Natural killer cell (primary cell): Measurements from ENCODE around the gene GOT1. TPM values are rescaled to one million over a fixed set of nuclear protein-coding genes. Genes with fewer than 3 reads are reported as not detected.

Experiments used
- ATAC-seq, 3 donors: fragments of 150-1000 bp in 2 of 3; fragments of 200-7000 bp in 1 of 3; cut with Tn5 transposase; 1 replicate in 1 of 3; 2 replicates in 2 of 3; pipeline ENCODE4 v1.10.0; 2021; ENCODE audit warnings: mild to moderate bottlenecking in 2 of 3, moderate library complexity in 2 of 3
- DNase-seq, 2 donors: peaks; one replicate each; pipeline versions ENCODE4 v3.0.0 to v3.0.0-alpha.2; 2013 to 2021; ENCODE audit warnings: mixed read lengths in 1 of 2
- H3K27ac ChIP-seq: one replicate; pipeline ENCODE4 v1.5.1; 2013; ENCODE audit warnings: mild to moderate bottlenecking, low read length
- H3K27me3 ChIP-seq: one replicate; pipeline ENCODE4 v1.6.1; 2013; ENCODE audit warnings: low read length; ENCODE audit not compliant: control insufficient read depth, insufficient read depth
- H3K36me3 ChIP-seq: one replicate; pipeline ENCODE4 v1.6.1; 2013; ENCODE audit warnings: low read length; ENCODE audit not compliant: control insufficient read depth, insufficient read depth
- H3K4me1 ChIP-seq: one replicate; pipeline ENCODE4 v1.6.1; 2013; ENCODE audit warnings: low read length; ENCODE audit not compliant: control insufficient read depth, insufficient read depth
- H3K4me3 ChIP-seq: one replicate; pipeline ENCODE4 v1.5.1; 2013; ENCODE audit warnings: low read length
- H3K9me3 ChIP-seq: one replicate; pipeline ENCODE4 v1.6.1; 2013; ENCODE audit warnings: low read length; ENCODE audit not compliant: control insufficient read depth, insufficient read depth
- H3K27ac Mint-ChIP-seq, 2 donors: one replicate each; pipeline ENCODE4 v1.8.0; 2022; ENCODE audit warnings: mild to moderate bottlenecking in 2 of 2, mixed read lengths in 2 of 2, moderate library complexity in 1 of 2
- H3K27me3 Mint-ChIP-seq, 2 donors: one replicate each; pipeline ENCODE4 v1.8.0; 2022; ENCODE audit warnings: low read depth in 2 of 2, mixed read lengths in 2 of 2
- H3K36me3 Mint-ChIP-seq: one replicate; pipeline ENCODE4 v1.8.0; 2022; ENCODE audit warnings: mixed read lengths
- H3K4me1 Mint-ChIP-seq, 2 donors: one replicate each; pipeline ENCODE4 v1.8.0; 2022; ENCODE audit warnings: mixed read lengths in 2 of 2
- H3K4me3 Mint-ChIP-seq: one replicate; pipeline ENCODE4 v1.8.0; 2022; ENCODE audit warnings: mild to moderate bottlenecking, moderate library complexity, mixed read lengths
- H3K9me3 Mint-ChIP-seq, 2 donors: one replicate each; pipeline ENCODE4 v1.8.0; 2022; ENCODE audit warnings: mixed read lengths in 2 of 2
- CTCF ChIP-seq: fragments of 200-600 bp; IDR thresholded peaks from one replicate; pipeline ENCODE4 v1.8.0; 2022; ENCODE audit warnings: antibody characterized with exemption
- WGBS: methylation state at CpG from one replicate; pipeline ENCODE4 v1.1.7; 2013; ENCODE audit warnings: missing lambda C conversion rate; ENCODE audit not compliant: insufficient coverage; 5-methylcytosine and 5-hydroxymethylcytosine counted together
- intact Hi-C: fragments of 100-400 bp; cut with micrococcal nuclease; formaldehyde crosslinking; loops from one replicate; pipeline ENCODE4 v1.14.2; 2022
- total RNA-seq, 4 donors: library from RNA; stranded (reverse); fragments of 120-200 nt in 1 of 4; gene quantifications; one replicate each; pipeline versions ENCODE4 v1.2.3 to v1.2.4, GENCODE V29; 2013 to 2022

The GOT1 gene
- total RNA-seq, 3 donors from 2014 or later (not counting 1 experiment from before 2014, with no cell fraction given) = 8.5 to 15.1 (median 8.5) TPM

- no peak for TF ChIP-seq CTCF
- no peaks in the 10 kb centered on the region for H3K9me3 ChIP-seq
- no peak overlapping the region for H3K27ac ChIP-seq
- intact Hi-C loops = no loop called here
- peaks cover 42% of the 10 kb centered on the region for H3K36me3 ChIP-seq
- no peaks in the 10 kb centered on the region for H3K9me3 Mint-ChIP-seq
- 51% methylated on average over 9 of the region's 9 CpGs for WGBS
- H3K36me3 Mint-ChIP-seq = peaks cover 14% of the 10 kb centered on the region
- ATAC-seq = no peak
- no peaks in the 10 kb centered on the region for H3K27me3 ChIP-seq
- no peak overlapping the region for H3K27ac Mint-ChIP-seq
- H3K4me3 ChIP-seq = no peak overlapping the region
- H3K4me1 ChIP-seq = no peaks in the 10 kb centered on the region
- no peak for DNase-seq
- no peaks in the 10 kb centered on the region for H3K27me3 Mint-ChIP-seq
- no peaks in the 10 kb centered on the region for H3K4me1 Mint-ChIP-seq
- no peak overlapping the region for H3K4me3 Mint-ChIP-seq
These were observed 26.8 kb downstream of the GOT1 start for GRCh38 chr10:99403674-99404073.

- no peaks in the 10 kb centered on the region for H3K4me1 ChIP-seq
- TF ChIP-seq CTCF = no peak
- H3K4me3 ChIP-seq = no peak overlapping the region
- Mint-ChIP-seq H3K36me3 (peaks cover under 1% of the 10 kb centered on the region), H3K27ac (no peak overlapping the region), H3K4me1 (no peaks in the 10 kb centered on the region), H3K4me3 (no peak overlapping the region), H3K9me3 (no peaks in the 10 kb centered on the region), H3K27me3 (no peaks in the 10 kb centered on the region)
- H3K36me3 ChIP-seq = peaks cover 46% of the 10 kb centered on the region
- no peak overlapping the region for H3K27ac ChIP-seq
- no peak for ATAC-seq
- H3K9me3 ChIP-seq = no peaks in the 10 kb centered on the region
- H3K27me3 ChIP-seq = no peaks in the 10 kb centered on the region
- DNase-seq = no peak
- 100% methylated on average over 2 of the region's 3 CpGs for WGBS
- intact Hi-C loops = no loop called here
These were observed 30.8 kb downstream of the GOT1 start for GRCh38 chr10:99399664-99400063.

- no peaks in the 10 kb centered on the region for H3K27me3 ChIP-seq
- 88% methylated on average over 1 of the region's 3 CpGs for WGBS
- Mint-ChIP-seq H3K4me1 (peaks cover 0 to 5% of the 10 kb centered on the region in 2 donors), H3K36me3 (no peaks in the 10 kb centered on the region), H3K27ac (no peak overlapping the region), H3K27me3 (no peaks in the 10 kb centered on the region), H3K4me3 (no peak overlapping the region), H3K9me3 (no peaks in the 10 kb centered on the region)
- no peaks in the 10 kb centered on the region for H3K9me3 ChIP-seq
- ATAC-seq (no peak), DNase-seq (no peak)
- TF ChIP-seq CTCF = no peak
- intact Hi-C loops = no loop called here
- H3K27ac ChIP-seq = no peak overlapping the region
- peaks cover 29% of the 10 kb centered on the region for H3K36me3 ChIP-seq
- peaks cover 2% of the 10 kb centered on the region for H3K4me1 ChIP-seq
- H3K4me3 ChIP-seq = no peak overlapping the region
These were observed 34.0 kb downstream of the GOT1 start for GRCh38 chr10:99396471-99396870.

GRCh38 chr10:99395750-99396445 lies 34.5 kb downstream of the GOT1 start:
- ATAC-seq = no peak
- DNase-seq = no peak
- no peaks in the 10 kb centered on the region for H3K27me3 ChIP-seq
- Mint-ChIP-seq H3K4me1 (peaks cover 0 to 5% of the 10 kb centered on the region in 2 donors), H3K36me3 (no peaks in the 10 kb centered on the region), H3K27me3 (no peaks in the 10 kb centered on the region), H3K9me3 (no peaks in the 10 kb centered on the region), H3K27ac (no peak overlapping the region), H3K4me3 (no peak overlapping the region)
- TF ChIP-seq CTCF = no peak
- H3K9me3 ChIP-seq = no peaks in the 10 kb centered on the region
- H3K27ac ChIP-seq = no peak overlapping the region
- H3K4me3 ChIP-seq = no peak overlapping the region
- peaks cover 25% of the 10 kb centered on the region for H3K36me3 ChIP-seq
- 67% methylated on average over 1 of the region's 2 CpGs for WGBS
- peaks cover 2% of the 10 kb centered on the region for H3K4me1 ChIP-seq
- intact Hi-C loops = no loop called here
